ENCODE measurements around the gene EPN1.
A peak's percentile ranks its signal among the peaks of the same experiment; 100 is the strongest.
"Not testable (repeated sequence)": the region's sequence is repeated elsewhere in the genome, so short reads cannot be mapped to it uniquely, and the experiment has no call there.

EPN1 gene

DNA sequence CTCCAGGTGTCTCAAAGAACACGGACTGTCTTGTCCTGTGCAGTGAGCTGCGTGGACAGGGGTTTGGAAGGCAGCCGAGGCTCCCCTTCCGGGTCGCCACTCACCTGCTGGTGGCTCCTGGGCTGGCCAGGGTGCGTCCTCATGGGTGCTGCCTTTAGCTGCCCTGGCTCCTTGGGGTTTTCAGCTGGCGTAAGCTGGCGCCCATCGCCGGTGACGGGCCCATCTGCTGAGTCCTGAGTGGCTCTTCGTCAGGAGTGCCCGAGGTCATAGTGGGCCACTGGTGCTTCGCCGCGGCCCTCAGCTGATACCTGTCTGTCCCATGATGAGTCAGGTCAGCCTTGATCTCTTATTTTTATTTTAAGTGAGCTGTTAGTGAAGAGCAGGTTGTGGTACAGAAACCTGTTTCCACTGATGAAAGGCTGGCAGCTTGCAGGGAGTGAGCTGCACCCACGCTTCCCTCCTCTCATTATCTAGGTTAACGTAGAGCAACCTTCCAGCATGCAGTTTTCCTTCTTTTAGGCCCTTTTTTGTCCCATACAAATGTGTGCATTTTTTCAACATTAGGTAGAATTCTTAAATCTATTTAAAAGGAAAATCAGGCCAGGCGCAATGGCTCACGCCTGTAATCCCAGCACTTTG is 18.4 kb downstream of the EPN1 start:
- DNase-seq (ENCODE audit: low read depth in 2 of 2): no peak

- DNase-seq (ENCODE audit: low read depth in 2 of 2): no peak
Measured at GRCh38 chr19:55694241-55694655, 19.2 kb downstream of the EPN1 start.

- no peak for DNase-seq (ENCODE audit: low read depth in 2 of 2)
Measured at GRCh38 chr19:55694656-55695491, 19.8 kb downstream of the EPN1 start.

DNA sequence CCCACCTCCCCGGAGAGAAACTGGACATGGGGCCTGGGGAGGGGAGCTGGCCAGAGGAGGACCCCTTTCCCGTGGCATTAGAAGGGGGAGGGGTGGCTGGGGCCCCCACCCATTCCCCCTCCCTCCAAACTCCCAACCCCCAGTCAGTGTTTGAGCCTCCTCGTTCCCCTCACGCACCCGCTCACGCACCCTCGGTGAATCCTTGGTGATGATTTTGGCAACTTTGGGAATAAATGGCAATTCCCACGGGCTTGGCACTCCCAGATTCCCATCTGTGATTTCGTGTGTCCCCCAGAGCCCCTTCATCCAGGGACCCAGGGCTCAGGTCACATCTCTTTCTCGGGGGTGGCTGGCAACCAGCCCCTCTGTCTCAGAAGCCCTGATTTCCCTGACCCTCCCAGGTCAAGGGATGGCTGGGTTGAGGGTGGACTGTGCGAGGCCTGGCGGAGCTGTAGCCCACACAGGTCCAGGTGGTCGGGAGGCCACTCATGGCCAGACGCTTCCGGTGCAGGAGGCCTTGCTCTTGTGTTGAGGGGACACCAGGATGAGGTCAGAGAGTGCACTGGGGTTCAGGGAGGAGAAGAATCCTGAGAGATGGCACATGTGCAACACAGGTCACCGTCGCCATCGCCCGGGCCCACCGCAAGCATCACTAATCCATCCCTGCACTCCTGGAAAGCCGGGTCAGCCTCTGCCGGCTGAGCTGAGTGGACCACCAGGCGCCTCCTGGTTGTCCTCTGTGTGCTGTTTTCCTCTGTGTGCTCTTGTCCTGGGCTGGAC is 20.7 kb downstream of the EPN1 start:
- no peak for DNase-seq (ENCODE audit: low read depth in 2 of 2)

- no peak for DNase-seq (ENCODE audit: low read depth in 2 of 2)
Measured at GRCh38 chr19:55696301-55697068, 21.5 kb downstream of the EPN1 start.

GRCh38 chr19:55697069-55697440 is 22.0 kb downstream of the EPN1 start:
- no peak for DNase-seq (ENCODE audit: low read depth in 2 of 2)

DNA sequence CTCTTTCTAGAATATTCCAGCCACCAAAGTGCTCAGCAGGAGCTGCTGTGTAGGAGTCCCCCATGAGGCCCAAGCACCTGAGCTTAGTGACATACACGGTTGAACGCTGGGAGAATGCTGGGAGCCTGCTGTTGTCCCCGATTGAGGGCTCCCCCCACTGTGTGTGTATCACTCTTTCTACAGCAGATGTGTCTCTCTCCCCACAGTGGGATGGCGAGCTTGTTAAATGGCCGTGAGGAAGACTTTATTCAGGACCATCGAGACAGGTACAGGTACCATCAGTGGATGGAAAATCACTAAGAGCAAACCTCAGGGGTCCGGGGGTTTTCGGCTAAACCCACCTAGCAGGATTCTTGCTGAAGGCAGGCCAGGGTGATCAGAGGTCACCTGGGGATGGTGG is 22.7 kb downstream of the EPN1 start:
- no peak for DNase-seq (ENCODE audit: low read depth in 2 of 2)

GRCh38 chr19:55698256-55698655 is 23.2 kb downstream of the EPN1 start:
- DNase-seq (ENCODE audit: low read depth in 2 of 2): no peak

- no peak for DNase-seq (ENCODE audit: low read depth in 2 of 2)
Measured at GRCh38 chr19:55699221-55699620, 24.2 kb downstream of the EPN1 start.

- no peak for DNase-seq (ENCODE audit: low read depth in 2 of 2)
Measured at GRCh38 chr19:55700813-55701212, 25.8 kb downstream of the EPN1 start.

- DNase-seq (ENCODE audit: low read depth in 2 of 2): no peak
Measured at GRCh38 chr19:55702131-55702627, 27.2 kb downstream of the EPN1 start.

- peak; percentile 10 to 13 for DNase-seq (ENCODE audit: low read depth in 2 of 2)
Measured at GRCh38 chr19:55703790-55704215, 28.8 kb downstream of the EPN1 start.

- no peak for DNase-seq (ENCODE audit: low read depth in 2 of 2)
Measured at GRCh38 chr19:55704494-55705245, 29.6 kb downstream of the EPN1 start.

- DNase-seq (ENCODE audit: low read depth in 2 of 2): no peak
Measured at GRCh38 chr19:55705972-55706371, 30.9 kb downstream of the EPN1 start.

GRCh38 chr19:55711719-55712118 is 36.7 kb downstream of the EPN1 start:
- DNase-seq (ENCODE audit: low read depth in 2 of 2): no peak

GRCh38 chr19:55712804-55713631 is 38.0 kb downstream of the EPN1 start:
- DNase-seq (ENCODE audit: low read depth in 2 of 2): no peak

- DNase-seq (ENCODE audit: low read depth in 2 of 2): no peak
Measured at GRCh38 chr19:55716531-55716930, 41.5 kb downstream of the EPN1 start.

- no peak for DNase-seq (ENCODE audit: low read depth in 2 of 2)
Measured at GRCh38 chr19:55717251-55717650, 42.2 kb downstream of the EPN1 start.

DNA sequence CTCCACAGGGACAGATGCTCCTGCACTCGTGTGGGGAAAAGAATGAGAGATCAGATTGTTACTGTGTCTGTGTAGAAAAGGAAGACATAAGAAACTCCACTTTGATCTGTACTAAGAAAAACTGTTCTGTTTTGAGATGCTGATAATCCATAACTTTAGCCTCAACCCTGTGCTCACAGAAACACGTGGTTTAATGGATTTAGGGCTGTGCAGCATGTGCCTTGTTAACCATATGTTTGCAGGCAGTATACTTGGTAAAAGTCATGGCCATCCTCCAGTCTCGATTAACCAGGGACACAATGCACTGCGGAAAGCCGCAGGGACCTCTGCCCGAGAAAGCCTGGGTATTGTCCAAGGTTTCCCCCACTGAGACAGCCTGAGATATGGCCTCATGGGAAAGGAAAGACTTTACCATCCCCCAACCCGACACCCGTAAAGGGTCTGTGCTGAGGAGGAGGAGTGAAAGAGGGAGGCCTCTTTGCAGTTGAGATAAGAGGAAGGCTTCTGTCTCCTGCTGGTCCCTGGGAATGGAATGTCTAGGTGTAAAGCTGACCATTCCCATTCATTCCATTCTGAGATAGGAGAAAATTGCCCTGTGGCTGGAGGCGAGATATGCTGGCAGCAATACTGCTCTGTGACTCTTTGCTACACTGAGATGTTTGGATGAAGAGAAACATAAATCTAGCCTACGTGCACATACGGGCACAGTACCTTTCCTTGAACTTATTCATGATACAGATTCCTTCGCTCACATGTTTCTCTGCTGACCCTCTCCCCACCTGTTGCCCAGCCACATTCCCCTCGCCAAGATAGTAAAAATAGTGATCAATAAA is 43.1 kb downstream of the EPN1 start:
- DNase-seq (ENCODE audit: low read depth in 2 of 2): not testable (repeated sequence)
